HG03558 (cell line): ENCODE data around the gene NUP210L.
"Not testable (repeated sequence)": the region's sequence is repeated elsewhere in the genome, so short reads cannot be mapped to it uniquely, and the experiment has no call there.

ENCODE experiments used
- ATAC-seq: cut with Tn5 transposase; IDR thresholded peaks from one replicate; pipeline ENCODE4 v1.9.1; 2021; ENCODE audit warnings: moderate number of reproducible peaks; ENCODE audit not compliant: unreplicated experiment; ENCODE audit errors: extremely low read depth

NUP210L gene

GRCh38 chr1:154000420-154000819 lies 154.5 kb downstream of the NUP210L start:
- no peak for ATAC-seq

- ATAC-seq, result not testable (repeated sequence)
Measured at GRCh38 chr1:153996882-153997281, 158.0 kb downstream of the NUP210L start.

- ATAC-seq, result no peak
Measured at GRCh38 chr1:153995640-153996039, 159.2 kb downstream of the NUP210L start.

GRCh38 chr1:153995202-153995601 lies 159.7 kb downstream of the NUP210L start:
- ATAC-seq, result no peak

- no peak for ATAC-seq
Measured at GRCh38 chr1:153991806-153992205, 163.1 kb downstream of the NUP210L start.

- no peak for ATAC-seq
Measured at GRCh38 chr1:153991151-153991630, 163.7 kb downstream of the NUP210L start.

- ATAC-seq, result no peak
Measured at GRCh38 chr1:153990468-153991150, 164.3 kb downstream of the NUP210L start, which contains the start of gene RPS27. Gene RPS27, plus strand, starts transcription at chr1:153990762. Its CDS starts 35 bp downstream, at chr1:153990797.

- no peak for ATAC-seq
Measured at GRCh38 chr1:153987621-153988020, 167.3 kb downstream of the NUP210L start.

GRCh38 chr1:153985941-153986761 lies 168.7 kb downstream of the NUP210L start, which contains the start of gene RAB13:
Gene RAB13, minus strand, starts transcription at chr1:153986339. Its CDS starts 103 bp downstream, at chr1:153986236.
- ATAC-seq, result no peak

- no peak for ATAC-seq
Measured at GRCh38 chr1:153985341-153985912, 169.4 kb downstream of the NUP210L start.

- no peak for ATAC-seq
Measured at GRCh38 chr1:153984123-153984894, 170.6 kb downstream of the NUP210L start.

GRCh38 chr1:153981735-153982134 lies 173.1 kb downstream of the NUP210L start:
- ATAC-seq, result not testable (repeated sequence)

GRCh38 chr1:153979091-153979490 lies 175.8 kb downstream of the NUP210L start:
- ATAC-seq, result not testable (repeated sequence)

- no peak for ATAC-seq
Measured at GRCh38 chr1:153978274-153978909, 176.5 kb downstream of the NUP210L start.

- peak; percentile 32 for ATAC-seq
Measured at GRCh38 chr1:153977250-153978240, 177.3 kb downstream of the NUP210L start, which contains the start of gene JTB. Gene JTB, minus strand, starts transcription at chr1:153977674. Its CDS starts 422 bp downstream, at chr1:153977252.

- no peak for ATAC-seq
Measured at GRCh38 chr1:153976819-153977249, 178.0 kb downstream of the NUP210L start.

- no peak for ATAC-seq
Measured at GRCh38 chr1:153973525-153973924, 181.3 kb downstream of the NUP210L start.

- no peak for ATAC-seq
Measured at GRCh38 chr1:153973071-153973470, 181.8 kb downstream of the NUP210L start.
